ENCODE data around the gene DNAH17. TPM values are rescaled to one million over a fixed set of nuclear protein-coding genes. Genes with fewer than 3 reads are reported as not detected.

DNAH17 gene
- total and polyA plus RNA-seq, 4 donors, result 0.61 to 4.8 (median 2.7) TPM

GRCh38 chr17:78406396-78406795, 170.8 kb downstream of the DNAH17 start:
- no peak for DNase-seq (ENCODE audit: low read depth in 4 of 6, low spot score in 6 of 6)
- H3K27ac ChIP-seq (ENCODE audit: low read depth, low read length), result no peak overlapping the region
- 93% methylated on average over 6 of the region's 6 CpGs for WGBS (ENCODE audit: insufficient coverage)
- H3K4me3 ChIP-seq (ENCODE audit: low read depth, low read length), result no peak overlapping the region
- H3K9me3 ChIP-seq (ENCODE audit: control insufficient read depth, insufficient read depth, low read length), result no peaks in the 10 kb centered on the region
- peaks cover 12% of the 10 kb centered on the region for H3K4me1 ChIP-seq (ENCODE audit: control insufficient read depth, insufficient read depth, low read length)
- H3K27me3 ChIP-seq (ENCODE audit: control insufficient read depth, insufficient read depth, low read length), result no peaks in the 10 kb centered on the region
- peaks cover 80% of the 10 kb centered on the region for H3K36me3 ChIP-seq (ENCODE audit: control insufficient read depth, insufficient read depth, low read length)

- H3K27ac ChIP-seq (ENCODE audit: low read depth, low read length), result no peak overlapping the region
- DNase-seq (ENCODE audit: low read depth in 4 of 6, low spot score in 6 of 6), result no peak
- no peaks in the 10 kb centered on the region for H3K9me3 ChIP-seq (ENCODE audit: control insufficient read depth, insufficient read depth, low read length)
- peaks cover 93% of the 10 kb centered on the region for H3K36me3 ChIP-seq (ENCODE audit: control insufficient read depth, insufficient read depth, low read length)
- 95% methylated on average over 9 of the region's 14 CpGs for WGBS (ENCODE audit: insufficient coverage)
- H3K27me3 ChIP-seq (ENCODE audit: control insufficient read depth, insufficient read depth, low read length), result no peaks in the 10 kb centered on the region
- H3K4me3 ChIP-seq (ENCODE audit: low read depth, low read length), result no peak overlapping the region
- peaks cover 6% of the 10 kb centered on the region for H3K4me1 ChIP-seq (ENCODE audit: control insufficient read depth, insufficient read depth, low read length)
Measured at GRCh38 chr17:78403822-78404221, 173.4 kb downstream of the DNAH17 start.

GRCh38 chr17:78401891-78402290, 175.3 kb downstream of the DNAH17 start:
- Histone ChIP-seq H3K27me3 (ENCODE audit: control insufficient read depth, insufficient read depth, low read length) (no peaks in the 10 kb centered on the region), H3K4me3 (ENCODE audit: low read depth, low read length) (no peak overlapping the region), H3K36me3 (ENCODE audit: control insufficient read depth, insufficient read depth, low read length) (peaks cover 98% of the 10 kb centered on the region), H3K4me1 (ENCODE audit: control insufficient read depth, insufficient read depth, low read length) (peaks cover under 1% of the 10 kb centered on the region), H3K27ac (ENCODE audit: low read depth, low read length) (no peak overlapping the region), H3K9me3 (ENCODE audit: control insufficient read depth, insufficient read depth, low read length) (no peaks in the 10 kb centered on the region)
- no peak for DNase-seq (ENCODE audit: low read depth in 4 of 6, low spot score in 6 of 6)
- WGBS (ENCODE audit: insufficient coverage), result 86% methylated on average over 8 of the region's 8 CpGs

GRCh38 chr17:78401246-78401645, 175.9 kb downstream of the DNAH17 start:
- Histone ChIP-seq H3K4me3 (ENCODE audit: low read depth, low read length) (no peak overlapping the region), H3K36me3 (ENCODE audit: control insufficient read depth, insufficient read depth, low read length) (peaks cover 98% of the 10 kb centered on the region), H3K4me1 (ENCODE audit: control insufficient read depth, insufficient read depth, low read length) (no peaks in the 10 kb centered on the region), H3K9me3 (ENCODE audit: control insufficient read depth, insufficient read depth, low read length) (no peaks in the 10 kb centered on the region), H3K27ac (ENCODE audit: low read depth, low read length) (no peak overlapping the region), H3K27me3 (ENCODE audit: control insufficient read depth, insufficient read depth, low read length) (no peaks in the 10 kb centered on the region)
- 81% methylated on average over 6 of the region's 6 CpGs for WGBS (ENCODE audit: insufficient coverage)
- no peak for DNase-seq (ENCODE audit: low read depth in 4 of 6, low spot score in 6 of 6)

- H3K4me3 ChIP-seq (ENCODE audit: low read depth, low read length), result no peak overlapping the region
- peaks cover 98% of the 10 kb centered on the region for H3K36me3 ChIP-seq (ENCODE audit: control insufficient read depth, insufficient read depth, low read length)
- no peaks in the 10 kb centered on the region for H3K27me3 ChIP-seq (ENCODE audit: control insufficient read depth, insufficient read depth, low read length)
- WGBS (ENCODE audit: insufficient coverage), result 90% methylated on average over 17 of the region's 17 CpGs
- no peak for DNase-seq (ENCODE audit: low read depth in 4 of 6, low spot score in 6 of 6)
- H3K27ac ChIP-seq (ENCODE audit: low read depth, low read length), result no peak overlapping the region
- H3K4me1 ChIP-seq (ENCODE audit: control insufficient read depth, insufficient read depth, low read length), result no peaks in the 10 kb centered on the region
- no peaks in the 10 kb centered on the region for H3K9me3 ChIP-seq (ENCODE audit: control insufficient read depth, insufficient read depth, low read length)
Measured at GRCh38 chr17:78400581-78401240, 176.5 kb downstream of the DNAH17 start.

- 91% methylated on average over 5 of the region's 6 CpGs for WGBS (ENCODE audit: insufficient coverage)
- H3K36me3 ChIP-seq (ENCODE audit: control insufficient read depth, insufficient read depth, low read length), result peaks cover 91% of the 10 kb centered on the region
- no peaks in the 10 kb centered on the region for H3K27me3 ChIP-seq (ENCODE audit: control insufficient read depth, insufficient read depth, low read length)
- H3K27ac ChIP-seq (ENCODE audit: low read depth, low read length), result no peak overlapping the region
- H3K9me3 ChIP-seq (ENCODE audit: control insufficient read depth, insufficient read depth, low read length), result no peaks in the 10 kb centered on the region
- H3K4me1 ChIP-seq (ENCODE audit: control insufficient read depth, insufficient read depth, low read length), result peaks cover 2% of the 10 kb centered on the region
- no peak for DNase-seq (ENCODE audit: low read depth in 4 of 6, low spot score in 6 of 6)
- no peak overlapping the region for H3K4me3 ChIP-seq (ENCODE audit: low read depth, low read length)
Measured at GRCh38 chr17:78399693-78400144, 177.5 kb downstream of the DNAH17 start.

GRCh38 chr17:78399028-78399692, 178.0 kb downstream of the DNAH17 start:
- Histone ChIP-seq H3K4me3 (ENCODE audit: low read depth, low read length) (no peak overlapping the region), H3K4me1 (ENCODE audit: control insufficient read depth, insufficient read depth, low read length) (peaks cover 3% of the 10 kb centered on the region), H3K9me3 (ENCODE audit: control insufficient read depth, insufficient read depth, low read length) (no peaks in the 10 kb centered on the region), H3K27me3 (ENCODE audit: control insufficient read depth, insufficient read depth, low read length) (no peaks in the 10 kb centered on the region), H3K27ac (ENCODE audit: low read depth, low read length) (no peak overlapping the region), H3K36me3 (ENCODE audit: control insufficient read depth, insufficient read depth, low read length) (peaks cover 91% of the 10 kb centered on the region)
- DNase-seq (ENCODE audit: low read depth in 4 of 6, low spot score in 6 of 6), result no peak
- 91% methylated on average over 28 of the region's 28 CpGs for WGBS (ENCODE audit: insufficient coverage)

GRCh38 chr17:78398390-78398789, 178.8 kb downstream of the DNAH17 start:
- DNase-seq (ENCODE audit: low read depth in 4 of 6, low spot score in 6 of 6), result no peak
- Histone ChIP-seq H3K4me1 (ENCODE audit: control insufficient read depth, insufficient read depth, low read length) (peaks cover 3% of the 10 kb centered on the region), H3K4me3 (ENCODE audit: low read depth, low read length) (no peak overlapping the region), H3K27me3 (ENCODE audit: control insufficient read depth, insufficient read depth, low read length) (no peaks in the 10 kb centered on the region), H3K27ac (ENCODE audit: low read depth, low read length) (no peak overlapping the region), H3K9me3 (ENCODE audit: control insufficient read depth, insufficient read depth, low read length) (no peaks in the 10 kb centered on the region), H3K36me3 (ENCODE audit: control insufficient read depth, insufficient read depth, low read length) (peaks cover 85% of the 10 kb centered on the region)
- 95% methylated on average over 3 of the region's 3 CpGs for WGBS (ENCODE audit: insufficient coverage)

GRCh38 chr17:78397681-78398101, 179.5 kb downstream of the DNAH17 start:
- H3K4me1 ChIP-seq (ENCODE audit: control insufficient read depth, insufficient read depth, low read length), result peaks cover 3% of the 10 kb centered on the region
- no peak for DNase-seq (ENCODE audit: low read depth in 4 of 6, low spot score in 6 of 6)
- no peaks in the 10 kb centered on the region for H3K27me3 ChIP-seq (ENCODE audit: control insufficient read depth, insufficient read depth, low read length)
- H3K27ac ChIP-seq (ENCODE audit: low read depth, low read length), result no peak overlapping the region
- no peak overlapping the region for H3K4me3 ChIP-seq (ENCODE audit: low read depth, low read length)
- H3K9me3 ChIP-seq (ENCODE audit: control insufficient read depth, insufficient read depth, low read length), result no peaks in the 10 kb centered on the region
- peaks cover 78% of the 10 kb centered on the region for H3K36me3 ChIP-seq (ENCODE audit: control insufficient read depth, insufficient read depth, low read length)
- WGBS (ENCODE audit: insufficient coverage), result 77% methylated on average over 6 of the region's 13 CpGs

Data from spinal cord (tissue), 10 donors.